Activated gamma-delta T cell treated with anti-CD3 and anti-CD28 coated beads, Interleukin-2, amount 50 U/mL, for 16 hours (primary cell): ENCODE measurements around the gene DLAT.
"Not testable (repeated sequence)": the region's sequence is repeated elsewhere in the genome, so short reads cannot be mapped to it uniquely, and the experiment has no call there.

Experiments used
- DNase-seq: peaks from one replicate; pipeline ENCODE4 v3.0.0-alpha.2; 2020; ENCODE audit warnings: low read depth

DLAT gene

DNA sequence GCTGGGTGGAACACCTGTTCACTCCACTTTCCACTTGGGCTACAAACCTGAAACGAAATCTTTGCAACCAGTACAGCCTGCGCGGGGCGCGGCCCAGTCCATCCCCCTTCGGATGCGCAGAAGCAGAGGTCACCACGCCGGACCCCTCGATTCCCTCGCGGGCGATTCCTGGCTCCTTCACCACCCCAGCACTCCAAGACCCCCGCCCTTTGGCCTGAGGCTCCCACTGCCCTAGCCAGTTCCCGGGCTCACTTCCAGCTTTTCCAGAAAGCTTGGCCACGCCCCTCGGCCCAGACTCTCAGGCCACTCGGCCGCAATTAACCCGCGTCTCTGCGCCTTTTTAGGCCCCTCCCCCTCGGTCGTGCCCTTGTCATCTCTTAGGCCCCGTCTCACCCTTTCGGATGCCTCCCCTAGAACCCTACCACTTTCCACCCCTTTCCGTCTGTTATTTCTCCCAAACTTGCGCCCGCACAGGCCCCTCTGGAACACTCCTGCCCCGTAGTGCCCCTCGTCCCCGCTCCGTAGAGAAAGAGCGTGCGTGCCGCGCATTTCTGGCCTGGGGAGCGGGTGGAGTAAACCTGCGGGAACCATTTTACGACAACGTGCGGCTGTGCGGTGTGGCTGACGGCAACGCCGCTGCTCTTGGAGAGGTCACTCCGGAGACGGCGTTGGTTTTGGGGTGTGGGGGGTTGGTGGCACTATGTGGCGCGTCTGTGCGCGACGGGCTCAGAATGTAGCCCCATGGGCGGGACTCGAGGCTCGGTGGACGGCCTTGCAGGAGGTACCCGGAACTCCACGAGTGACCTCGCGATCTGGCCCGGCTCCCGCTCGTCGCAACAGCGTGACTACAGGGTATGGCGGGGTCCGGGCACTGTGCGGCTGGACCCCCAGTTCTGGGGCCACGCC, at the start of gene DLAT:
Gene DLAT, plus strand, starts transcription at position 636 of the 906 bp plus-strand sequence. Its CDS starts 65 bp downstream, at position 701.
- peak; percentile 74 for DNase-seq

DNA sequence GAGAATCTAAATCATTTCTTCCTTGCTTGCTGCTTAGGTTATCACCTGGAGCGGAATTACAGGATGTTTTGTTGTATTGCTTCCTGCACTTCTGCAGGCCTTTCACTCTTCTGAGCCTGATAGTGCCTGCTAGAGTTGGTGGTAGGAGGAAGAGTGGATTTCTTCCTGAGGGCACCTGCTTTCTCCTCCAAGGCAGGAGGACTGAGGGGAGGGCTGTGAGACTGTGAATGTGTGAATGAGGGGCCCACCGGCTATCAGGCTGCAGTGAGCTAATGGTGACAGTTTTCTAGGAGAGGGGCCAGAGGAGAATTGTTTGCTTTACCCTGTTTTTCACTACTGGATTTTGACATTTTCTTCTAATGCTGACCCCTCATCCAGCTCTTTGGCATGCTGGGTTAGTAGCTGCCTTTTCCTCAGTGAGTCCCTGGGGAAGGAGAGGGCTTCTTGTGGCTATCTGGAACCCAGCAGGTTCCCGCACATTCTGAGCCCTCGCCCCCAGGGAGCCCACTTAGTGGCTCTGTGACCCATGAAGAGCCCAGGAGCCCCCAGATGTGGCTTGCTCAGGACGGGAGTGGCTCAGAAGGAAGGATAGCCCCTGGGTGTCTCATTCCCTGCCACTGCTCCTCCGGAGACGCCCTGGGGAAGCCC, 49.0 kb upstream of the DLAT start:
- DNase-seq: no peak

DNA sequence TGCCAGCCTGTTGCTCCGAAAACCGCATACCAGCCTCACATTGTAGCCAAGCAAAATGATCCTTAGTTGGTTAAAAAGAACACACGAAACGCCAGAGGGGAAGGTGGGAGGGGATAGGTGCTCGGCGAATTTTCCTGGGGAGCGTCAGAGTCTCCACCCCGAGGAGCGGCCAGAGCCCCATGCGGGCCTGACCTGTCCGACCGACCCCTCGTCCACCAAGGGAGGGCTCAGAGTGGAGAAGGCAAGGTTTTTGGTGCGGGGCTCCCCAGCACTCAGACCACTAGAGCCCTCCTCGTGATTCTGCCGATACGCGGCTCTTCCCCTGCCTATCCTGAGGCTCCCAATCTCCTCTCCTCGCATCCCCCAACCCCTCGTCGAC, 48.5 kb upstream of the DLAT start:
- no peak for DNase-seq

DNA sequence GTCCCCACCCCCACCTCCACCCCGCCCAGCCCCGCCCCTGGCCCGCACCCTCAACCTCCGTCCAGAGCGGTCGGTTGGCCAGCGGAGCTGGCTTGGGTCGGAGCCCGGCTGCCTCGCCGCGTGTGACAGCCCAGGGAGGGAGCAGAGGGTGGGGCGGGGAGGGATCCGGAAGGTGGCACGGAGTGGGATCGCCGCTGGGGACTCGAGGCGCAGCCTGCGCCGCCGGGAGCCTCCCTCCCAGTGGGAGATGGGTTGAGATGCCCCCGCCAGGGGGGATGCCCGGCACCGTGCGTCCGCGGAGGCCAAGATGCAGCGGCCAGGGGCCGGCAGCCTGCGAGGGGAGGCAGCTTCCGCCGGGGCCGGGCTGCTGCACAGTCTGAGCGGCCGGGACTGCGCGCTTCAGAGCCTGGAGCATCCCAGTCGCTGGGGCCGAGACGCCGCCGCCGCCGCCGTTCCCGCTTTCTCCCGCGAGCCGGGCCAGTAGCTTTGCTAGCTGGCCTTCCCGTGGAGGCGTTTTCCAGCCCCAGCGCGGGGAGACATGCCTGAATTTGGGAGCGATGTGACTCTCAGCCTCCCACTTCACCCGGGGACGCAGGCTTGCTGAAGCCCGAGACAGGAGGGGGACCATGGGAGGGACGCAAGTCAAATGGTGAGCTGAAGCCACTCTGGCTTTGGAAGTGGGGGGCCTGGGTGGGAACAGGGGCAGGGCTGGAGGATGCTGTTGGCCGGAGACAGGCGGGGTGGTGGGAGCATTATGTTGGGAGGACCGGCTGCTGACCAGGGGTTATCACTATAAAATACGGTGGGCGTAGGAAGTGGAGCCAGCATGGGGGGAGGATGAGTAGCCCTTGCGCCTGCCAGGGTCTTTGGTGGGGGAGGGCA, 47.8 kb upstream of the DLAT start:
- no peak for DNase-seq

DNA sequence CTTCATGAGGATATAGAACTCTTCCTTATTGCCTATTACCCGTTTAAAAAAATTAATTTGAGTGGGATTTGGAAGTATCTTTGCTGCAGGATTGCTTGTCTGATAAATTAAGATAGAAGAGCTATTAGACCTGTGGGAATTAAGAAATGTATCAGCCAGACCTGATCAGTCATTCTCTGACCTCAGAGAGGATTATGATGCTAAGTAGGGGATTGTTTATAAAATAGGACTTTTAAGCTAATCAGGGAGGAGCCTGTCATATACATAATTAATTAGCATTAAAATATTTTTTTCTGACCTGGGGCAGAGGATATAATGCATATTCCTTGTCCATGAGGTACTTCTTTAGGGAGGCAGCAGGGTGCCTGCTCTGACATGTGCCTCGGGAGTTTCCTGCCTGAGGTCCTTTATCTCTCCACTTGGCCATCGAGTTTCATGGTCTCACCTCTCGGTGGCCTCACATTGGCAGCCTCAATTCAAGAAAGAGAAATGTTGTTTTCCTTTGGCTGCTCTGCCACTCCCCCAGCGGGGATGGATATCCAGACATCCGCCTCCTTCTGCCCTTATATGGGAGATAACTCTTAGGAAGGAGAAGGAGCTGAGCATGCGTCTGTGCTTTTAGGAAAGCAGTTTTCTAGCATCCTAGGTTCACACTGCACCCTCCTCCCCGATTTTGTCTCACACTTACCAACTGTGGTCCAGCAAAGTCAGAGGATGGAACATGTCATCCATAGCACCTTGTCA, 47.0 kb upstream of the DLAT start:
- no peak for DNase-seq

DNA sequence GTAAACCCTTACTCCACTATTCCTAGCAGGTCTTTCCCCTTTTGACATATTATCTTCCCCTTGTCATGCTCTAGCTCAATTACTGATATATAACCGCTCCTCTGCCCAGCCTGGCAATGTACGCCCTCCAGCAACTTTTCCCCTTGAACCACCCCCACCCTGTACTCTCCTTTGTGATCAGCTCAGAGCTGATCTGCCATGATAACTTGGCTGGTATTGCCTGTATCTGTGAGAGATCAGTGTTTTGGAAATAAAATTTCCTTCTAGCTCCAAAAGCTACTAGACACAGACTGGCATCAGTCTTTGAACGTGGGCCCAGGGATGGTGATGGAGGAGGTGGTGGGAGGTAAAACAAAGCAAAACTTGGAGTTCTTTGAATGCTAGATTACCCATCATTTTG, 45.1 kb upstream of the DLAT start:
- no peak for DNase-seq

DNA sequence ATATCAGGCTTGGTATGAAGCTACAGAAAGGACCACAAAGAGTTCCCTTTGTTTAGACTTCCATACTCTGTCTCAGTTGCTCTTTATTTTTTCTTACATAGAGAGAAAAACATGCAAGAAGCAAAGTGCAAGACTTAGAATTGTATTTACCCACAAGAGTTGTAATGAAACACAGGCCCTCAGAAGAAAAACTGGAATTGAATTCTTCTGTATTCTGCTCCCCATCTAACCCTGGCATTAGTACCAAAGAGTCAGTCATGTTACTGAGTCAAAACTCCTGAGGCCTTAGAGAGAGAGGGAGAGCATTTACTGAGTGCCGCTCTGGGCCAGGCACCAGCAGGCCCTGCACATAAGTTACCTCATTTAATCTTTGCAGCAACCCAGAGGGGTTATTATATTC, 43.9 kb upstream of the DLAT start:
- DNase-seq: no peak

DNA sequence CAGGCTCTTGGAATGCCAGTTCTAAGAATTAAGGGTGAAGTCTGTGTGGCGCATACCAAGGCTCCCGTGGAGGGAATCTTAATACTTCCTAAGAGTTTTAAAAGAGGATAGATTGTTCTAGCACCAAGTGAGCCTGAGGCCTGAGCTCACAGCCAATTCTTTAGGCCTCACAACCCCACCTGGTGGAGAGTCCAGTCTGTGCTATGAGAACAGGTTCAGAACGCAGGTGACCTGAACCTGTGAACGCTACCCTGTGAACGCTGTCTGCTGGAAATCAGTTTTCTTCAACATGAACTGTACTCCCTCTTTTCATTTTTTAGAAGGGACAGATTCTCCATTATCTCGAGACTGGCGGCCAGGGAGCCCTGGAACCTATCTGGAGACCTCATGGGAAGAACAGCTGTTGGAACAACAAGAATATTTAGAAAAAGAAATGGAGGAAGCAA, 43.2 kb upstream of the DLAT start:
- peak; percentile 21 for DNase-seq

DNA sequence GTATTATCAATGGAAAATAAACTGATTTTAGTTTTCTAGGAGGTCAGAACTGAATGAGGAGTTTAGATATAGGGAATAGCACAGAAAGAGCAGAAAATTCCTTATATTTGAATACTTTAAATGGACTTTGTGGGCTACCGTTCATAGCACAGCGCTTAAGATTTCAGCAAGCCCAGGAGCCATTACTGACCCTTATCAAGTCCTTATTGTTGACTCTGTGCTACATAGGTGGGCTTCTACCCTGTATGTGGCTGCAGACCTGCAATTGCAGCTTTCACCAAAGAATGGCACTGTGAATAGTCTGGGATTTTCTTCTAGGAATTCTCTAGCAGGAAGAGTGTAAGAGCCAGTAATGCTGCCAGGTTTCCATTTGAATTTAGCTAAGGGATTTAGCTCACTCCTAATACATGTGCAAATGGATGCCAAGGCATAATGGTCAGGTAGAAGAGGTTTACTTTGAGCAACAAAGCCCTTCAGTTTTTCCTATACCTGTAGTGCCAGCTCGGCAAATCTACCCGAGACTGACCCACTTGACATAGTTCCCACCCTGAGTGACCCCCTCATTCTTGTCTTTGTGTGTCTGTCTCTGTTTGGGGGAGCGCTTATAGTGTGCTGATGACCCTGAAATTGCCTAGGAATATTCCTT, 42.5 kb upstream of the DLAT start:
- DNase-seq: no peak

DNA sequence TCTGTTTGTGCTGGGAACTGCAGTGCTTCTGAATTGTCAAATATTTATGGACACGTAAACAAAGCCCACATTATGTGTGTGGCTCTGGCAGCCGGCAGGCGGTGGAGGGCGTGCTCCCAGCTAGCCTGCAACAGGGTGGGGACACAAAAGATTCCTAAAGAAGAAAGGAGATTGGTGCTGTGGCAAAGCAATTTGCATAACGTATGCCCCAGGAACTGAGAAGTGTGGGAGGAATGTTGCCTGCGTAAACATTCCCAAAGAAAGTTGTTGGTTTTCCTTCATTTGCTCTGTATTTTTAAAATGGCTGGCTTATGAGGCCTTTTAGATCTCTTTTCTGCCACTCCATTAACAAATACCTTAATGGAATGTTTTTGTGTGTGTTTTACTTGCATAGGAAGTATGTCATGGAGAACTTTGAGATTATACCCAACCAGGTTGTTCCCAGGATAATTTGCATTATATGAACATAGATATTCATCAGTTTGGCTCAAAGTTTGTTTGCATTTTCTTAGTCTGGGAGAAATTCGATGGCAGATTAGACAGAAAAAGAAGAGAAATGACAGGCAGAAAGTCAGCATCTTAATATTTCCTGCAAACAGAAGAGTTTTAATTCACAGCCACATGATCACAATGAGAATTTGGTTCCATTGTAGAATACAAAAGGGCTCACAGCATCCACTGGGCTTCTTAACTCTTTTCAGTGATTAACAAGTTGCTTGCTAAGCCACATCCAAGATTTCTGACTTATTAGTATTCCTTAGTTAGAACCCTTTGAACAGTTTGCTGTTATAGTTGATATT, 41.8 kb upstream of the DLAT start:
- no peak for DNase-seq

DNA sequence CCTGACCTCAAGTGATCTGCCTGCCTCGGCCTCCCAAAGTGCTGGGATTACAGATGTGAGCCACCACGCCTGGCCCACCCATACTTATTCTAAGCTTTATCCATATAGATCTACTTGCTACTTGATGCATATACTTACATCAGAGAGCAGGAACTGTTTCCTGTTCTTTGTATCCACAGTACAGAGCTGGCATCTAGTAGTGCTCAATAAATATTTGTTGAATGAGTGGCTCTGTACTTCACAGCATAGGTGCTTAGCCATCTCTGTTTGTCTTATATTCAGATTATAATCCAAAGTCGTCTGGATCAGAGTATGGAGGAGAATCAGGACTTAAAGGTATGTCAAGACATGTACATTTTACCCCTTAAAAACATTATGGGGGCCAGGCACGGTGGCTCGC, 38.6 kb upstream of the DLAT start:
- no peak for DNase-seq

DNA sequence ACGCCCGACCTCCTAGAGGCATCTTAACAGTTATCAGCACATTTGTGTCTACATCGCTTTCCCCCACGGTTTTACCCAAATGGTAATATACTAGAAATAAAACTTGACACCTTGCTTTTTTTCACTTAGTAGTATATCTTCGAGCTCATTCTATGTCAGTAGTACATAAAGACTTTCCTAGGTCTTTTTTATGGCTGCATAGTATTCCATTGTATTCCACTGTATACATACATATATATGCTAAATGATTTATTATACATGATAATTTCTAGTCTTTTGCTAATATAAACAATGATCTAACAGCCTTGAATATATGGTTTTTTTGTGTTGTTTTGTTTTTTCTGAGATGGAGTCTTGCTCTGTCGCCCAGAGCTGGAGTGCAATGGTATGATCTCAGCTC, 34.8 kb upstream of the DLAT start:
- DNase-seq: no peak

DNA sequence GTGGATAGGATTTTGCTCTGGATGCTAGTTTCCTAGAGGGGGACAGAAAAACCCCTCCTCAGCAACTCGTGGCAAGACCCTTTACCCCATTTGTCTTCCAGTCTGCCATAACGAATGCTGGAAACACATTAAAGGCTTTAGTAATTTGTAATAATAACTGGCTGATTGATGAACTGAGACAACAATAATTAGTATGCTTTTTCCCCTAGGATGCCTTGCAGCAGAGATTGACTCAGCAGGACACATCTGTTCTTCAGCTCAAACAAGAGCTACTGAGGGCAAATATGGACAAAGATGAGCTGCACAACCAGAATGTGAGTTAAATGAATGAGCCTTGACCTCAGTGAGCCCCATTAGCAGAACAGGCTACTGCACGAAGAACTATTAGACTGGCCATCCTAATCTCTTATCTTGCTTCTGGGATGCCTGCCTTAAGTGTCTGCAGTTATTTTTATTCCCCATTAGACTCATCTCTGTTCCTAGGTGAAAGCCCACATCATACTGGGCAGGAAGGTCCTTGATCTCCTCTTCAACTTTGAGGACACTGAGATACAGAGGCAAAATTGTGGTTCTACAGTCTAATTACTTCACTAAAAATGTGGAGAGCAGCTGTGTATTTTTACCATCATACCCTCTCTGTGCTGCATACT, 32.9 kb upstream of the DLAT start:
- no peak for DNase-seq

DNA sequence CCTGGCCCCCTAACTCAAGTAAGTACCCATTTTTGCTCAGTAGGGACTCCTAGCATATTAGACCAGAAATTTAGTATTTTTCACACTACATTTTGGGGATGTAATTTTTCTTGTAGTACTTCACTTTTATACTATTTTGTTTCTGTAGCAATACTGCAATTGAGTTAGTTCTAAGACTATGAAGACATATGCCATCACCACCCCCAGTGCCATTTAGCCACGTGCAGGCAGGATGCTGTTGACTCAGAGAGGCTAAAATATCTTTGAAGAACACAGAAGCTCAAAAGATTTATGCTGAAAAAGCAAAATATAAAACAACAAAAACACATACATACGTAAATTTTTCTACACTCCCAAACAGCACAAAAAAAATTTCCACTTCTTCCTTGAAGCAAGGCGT, 29.1 kb upstream of the DLAT start:
- no peak for DNase-seq

DNA sequence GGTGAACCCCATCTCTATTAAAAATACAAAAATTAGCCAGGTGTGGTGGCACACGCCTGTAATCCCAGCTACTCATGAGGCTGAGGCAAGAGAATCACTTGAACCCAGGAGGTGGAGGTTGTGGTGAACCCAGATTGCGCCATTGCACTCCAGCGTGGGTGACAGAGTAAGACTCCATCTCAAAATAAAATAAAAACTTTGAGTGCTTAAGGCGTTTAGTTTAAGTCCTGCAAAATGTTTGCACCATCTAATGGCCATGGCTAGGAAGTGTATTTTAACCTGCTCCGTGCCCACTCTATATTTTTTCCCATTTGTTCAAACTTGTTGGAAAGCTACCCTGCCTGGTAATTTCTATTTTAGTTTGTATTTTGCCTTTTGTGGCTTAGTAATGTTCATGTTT, 28.5 kb upstream of the DLAT start:
- not testable (repeated sequence) for DNase-seq

DNA sequence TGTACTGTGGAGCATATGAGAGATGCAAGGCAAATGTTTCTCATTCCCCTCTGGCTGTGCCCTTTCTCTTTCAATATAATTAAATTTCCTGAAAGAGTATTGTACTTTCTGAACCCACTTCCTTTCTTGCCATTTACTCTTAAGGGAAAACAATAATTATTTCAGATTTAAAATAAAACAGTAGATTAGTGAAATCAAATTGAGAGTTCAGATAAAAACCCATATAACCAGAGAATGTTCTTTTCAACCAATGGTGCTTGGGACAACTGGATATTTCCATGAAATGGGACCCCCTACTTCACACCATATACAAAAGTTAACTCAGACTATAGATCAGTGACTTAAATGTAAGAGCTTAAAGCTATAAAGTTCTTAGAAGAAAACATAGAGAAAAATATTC, 26.1 kb upstream of the DLAT start:
- DNase-seq: no peak

DNA sequence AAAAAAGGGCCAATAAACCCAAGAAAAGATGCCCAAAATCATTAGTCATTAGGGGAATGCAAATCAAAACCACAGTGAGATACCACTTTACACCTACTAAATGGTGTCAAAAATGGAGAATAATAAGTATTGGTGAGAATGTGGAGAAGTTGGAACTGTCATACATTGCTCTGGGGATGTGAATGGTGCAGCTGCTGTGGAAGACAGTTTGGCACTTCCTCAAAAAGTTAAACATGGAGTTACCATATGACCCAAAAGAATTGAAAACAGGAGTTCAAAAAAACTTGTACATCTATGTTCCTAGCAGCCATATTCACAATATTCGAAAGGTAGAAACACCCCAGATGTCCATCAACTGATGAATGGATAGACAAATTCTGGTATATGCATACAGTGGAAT, 24.5 kb upstream of the DLAT start:
- no peak for DNase-seq

DNA sequence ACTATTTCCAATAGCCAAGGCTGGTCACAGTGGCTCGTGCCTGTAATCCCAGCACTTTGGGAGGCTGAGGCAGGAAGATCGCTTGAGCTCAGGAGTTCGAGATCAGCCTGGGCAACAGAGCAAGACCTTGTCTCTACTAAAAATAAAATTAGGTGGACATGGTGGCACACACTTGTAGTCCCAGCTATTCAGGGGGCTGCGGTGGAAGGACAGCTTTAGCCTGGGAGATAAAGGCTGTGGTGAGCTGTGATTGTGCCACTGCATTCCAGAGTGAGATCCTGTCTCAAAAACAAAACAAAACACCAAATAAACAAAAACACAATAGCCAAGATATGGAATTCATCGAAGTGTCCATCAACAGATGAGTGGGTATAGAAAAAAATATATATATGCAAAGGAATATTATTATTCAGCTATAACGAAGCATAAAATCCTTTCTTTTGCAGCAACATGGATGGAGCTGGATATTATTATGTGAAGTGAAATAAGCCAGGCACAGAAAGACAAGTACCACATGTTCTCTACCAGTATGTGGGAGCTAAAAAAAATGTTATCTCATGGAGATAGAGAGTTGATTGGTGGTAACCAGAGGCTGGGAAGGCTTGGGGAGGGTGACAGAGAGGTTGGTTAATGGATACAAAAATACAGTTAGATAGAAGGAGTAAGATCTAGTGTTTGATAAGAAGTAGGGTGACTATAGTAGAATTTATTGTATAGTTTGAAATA, 22.6 kb upstream of the DLAT start:
- no peak for DNase-seq

DNA sequence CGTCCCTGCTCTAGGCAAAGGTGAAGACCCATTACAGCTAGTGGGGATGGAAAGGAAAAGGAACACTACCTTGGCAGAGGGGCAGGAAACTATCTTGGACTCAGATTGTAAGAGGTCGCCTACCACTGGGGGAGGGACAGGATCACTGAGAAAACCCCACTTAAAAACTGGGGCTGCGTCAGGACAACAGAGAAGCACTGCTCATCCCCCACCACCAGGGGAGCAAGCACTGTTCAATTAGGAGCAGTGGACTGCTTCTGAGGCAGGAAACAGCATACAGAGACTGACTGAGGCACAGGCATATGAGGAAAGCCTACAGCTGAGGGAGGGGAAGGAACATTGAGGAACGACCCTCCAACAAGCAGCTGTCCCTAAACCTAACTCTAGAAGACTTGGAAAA, 20.8 kb upstream of the DLAT start:
- no peak for DNase-seq
